GM12892 (cell line): Measurements from ENCODE around the gene ITGB5.

Experiments used
- POLR2A ChIP-seq: IDR thresholded peaks from 2 replicates; pipeline ENCODE4 v1.6.1; 2011; ENCODE audit warnings: low read depth, low read length, control low read depth
- POLR2AphosphoS5 ChIP-seq: IDR thresholded peaks from 2 replicates; pipeline ENCODE4 v1.6.1; 2011; ENCODE audit warnings: low read depth, low read length, control low read depth

DNA sequence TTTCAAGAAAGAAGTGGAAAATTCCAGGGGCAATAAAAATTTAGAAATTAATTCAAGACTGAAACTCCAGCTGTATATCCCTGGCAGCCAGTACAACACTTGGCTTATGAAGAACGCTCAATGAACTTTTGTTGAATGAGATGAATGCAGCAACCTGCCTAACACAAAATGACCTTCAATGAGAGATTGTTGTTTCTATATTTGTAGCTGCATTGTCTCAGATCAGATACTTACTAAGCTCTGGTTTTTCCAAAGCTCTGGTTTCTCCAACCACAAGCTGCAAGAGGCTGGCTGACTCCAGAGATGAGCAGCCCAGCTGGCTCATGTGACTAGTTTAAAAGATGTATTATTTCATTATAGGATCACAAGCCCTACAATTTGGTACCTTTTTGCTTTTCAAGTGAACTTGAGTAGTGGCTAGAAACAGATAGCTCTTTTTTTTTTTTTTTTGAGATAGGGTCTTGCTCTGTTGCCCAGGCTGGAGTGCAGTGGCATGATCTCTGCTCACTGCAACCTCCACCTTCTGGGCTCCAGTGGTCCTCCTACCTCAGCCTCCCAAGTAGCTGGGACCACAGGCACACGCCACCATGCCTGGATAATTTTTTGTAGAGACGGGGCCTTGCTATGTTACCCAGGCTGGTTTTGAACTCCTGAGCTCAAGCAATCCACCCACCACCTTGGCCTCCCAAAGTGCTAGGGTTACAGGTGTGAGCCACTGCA lies 99.5 kb downstream of the ITGB5 start:
- TF ChIP-seq POLR2A (no peak), POLR2AphosphoS5 (no peak)
